ENCODE data around the gene TRAF6. TPM values are rescaled to one million over a fixed set of nuclear protein-coding genes. Genes with fewer than 3 reads are reported as not detected.

The TRAF6 gene
- total and polyA plus RNA-seq, 2 experiments from 2014 or later = 4.2 to 10.5 TPM

DNA sequence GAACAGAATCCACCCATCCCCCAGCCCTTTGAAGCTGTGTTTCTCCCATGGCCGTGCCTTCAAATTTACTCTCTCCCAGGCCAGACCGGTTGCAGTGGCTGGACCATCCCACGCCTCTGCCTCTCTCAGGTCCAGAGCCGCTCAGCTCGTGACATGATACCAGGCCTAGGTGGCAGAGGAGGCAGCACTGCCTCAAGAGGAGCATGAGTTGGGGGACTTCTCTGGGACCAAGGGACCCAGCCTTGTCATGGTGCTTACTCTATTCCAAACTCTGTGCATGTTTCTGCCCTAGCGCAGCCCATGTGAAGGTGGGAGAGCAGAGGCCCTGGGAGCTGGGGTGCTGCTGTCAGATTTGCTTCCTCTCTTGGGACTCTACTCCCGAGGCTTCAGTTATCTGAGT lies 51.0 kb downstream of the TRAF6 start:
- Histone ChIP-seq H3K9me2 (ENCODE audit: insufficient read depth) (no peaks in the 10 kb centered on the region), H3K27me3 (ENCODE audit: insufficient read depth) (no peaks in the 10 kb centered on the region), H3K27ac (ENCODE audit: low read depth) (no peak overlapping the region), H4K20me1 (replicated peaks; ENCODE audit: insufficient read depth) (no peaks in the 10 kb centered on the region), H2AFZ (no peak overlapping the region), H3F3A (replicated peaks; ENCODE audit: low read depth) (no peaks in the 10 kb centered on the region), H3K4me3 (no peak overlapping the region), H3K36me3 (ENCODE audit: insufficient read depth) (no peaks in the 10 kb centered on the region), H3K79me2 (replicated peaks; ENCODE audit: insufficient read depth) (no peaks in the 10 kb centered on the region), H3K4me1 (ENCODE audit: insufficient read depth) (peaks cover 14% of the 10 kb centered on the region), H3K4me2 (no peak overlapping the region)
- peaks cover 28% of the 10 kb centered on the region for H3K4me1 Mint-ChIP-seq
- no peak overlapping the region for H3K4me3 Mint-ChIP-seq
- no peak overlapping the region for H3K27ac Mint-ChIP-seq
- ATAC-seq (no peak), DNase-seq (ENCODE audit: low spot score) (no peak)
- TF ChIP-seq, protein P1, sequence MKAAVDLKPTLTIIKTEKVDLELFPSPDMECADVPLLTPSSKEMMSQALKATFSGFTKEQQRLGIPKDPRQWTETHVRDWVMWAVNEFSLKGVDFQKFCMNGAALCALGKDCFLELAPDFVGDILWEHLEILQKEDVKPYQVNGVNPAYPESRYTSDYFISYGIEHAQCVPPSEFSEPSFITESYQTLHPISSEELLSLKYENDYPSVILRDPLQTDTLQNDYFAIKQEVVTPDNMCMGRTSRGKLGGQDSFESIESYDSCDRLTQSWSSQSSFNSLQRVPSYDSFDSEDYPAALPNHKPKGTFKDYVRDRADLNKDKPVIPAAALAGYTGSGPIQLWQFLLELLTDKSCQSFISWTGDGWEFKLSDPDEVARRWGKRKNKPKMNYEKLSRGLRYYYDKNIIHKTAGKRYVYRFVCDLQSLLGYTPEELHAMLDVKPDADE (IDR thresholded peaks at IDR 0.05) = no peak
- no peak for TF ChIP-seq EZH2 (IDR thresholded peaks at IDR 0.05; ENCODE audit: low read depth, unreplicated experiment)
- no peak for TF ChIP-seq POLR2AphosphoS5 (IDR thresholded peaks at IDR 0.05; ENCODE audit: low read depth)
- TF ChIP-seq JUNB (IDR thresholded peaks at IDR 0.05; ENCODE audit: unreplicated experiment) = no peak
- no peak for TF ChIP-seq ZNF114 (CRISPR knock-in tag; IDR thresholded peaks at IDR 0.05)
- no peak for TF ChIP-seq CREB1 (CRISPR knock-in tag; IDR thresholded peaks at IDR 0.05; ENCODE audit: low read depth)
- TF ChIP-seq, protein P2, sequence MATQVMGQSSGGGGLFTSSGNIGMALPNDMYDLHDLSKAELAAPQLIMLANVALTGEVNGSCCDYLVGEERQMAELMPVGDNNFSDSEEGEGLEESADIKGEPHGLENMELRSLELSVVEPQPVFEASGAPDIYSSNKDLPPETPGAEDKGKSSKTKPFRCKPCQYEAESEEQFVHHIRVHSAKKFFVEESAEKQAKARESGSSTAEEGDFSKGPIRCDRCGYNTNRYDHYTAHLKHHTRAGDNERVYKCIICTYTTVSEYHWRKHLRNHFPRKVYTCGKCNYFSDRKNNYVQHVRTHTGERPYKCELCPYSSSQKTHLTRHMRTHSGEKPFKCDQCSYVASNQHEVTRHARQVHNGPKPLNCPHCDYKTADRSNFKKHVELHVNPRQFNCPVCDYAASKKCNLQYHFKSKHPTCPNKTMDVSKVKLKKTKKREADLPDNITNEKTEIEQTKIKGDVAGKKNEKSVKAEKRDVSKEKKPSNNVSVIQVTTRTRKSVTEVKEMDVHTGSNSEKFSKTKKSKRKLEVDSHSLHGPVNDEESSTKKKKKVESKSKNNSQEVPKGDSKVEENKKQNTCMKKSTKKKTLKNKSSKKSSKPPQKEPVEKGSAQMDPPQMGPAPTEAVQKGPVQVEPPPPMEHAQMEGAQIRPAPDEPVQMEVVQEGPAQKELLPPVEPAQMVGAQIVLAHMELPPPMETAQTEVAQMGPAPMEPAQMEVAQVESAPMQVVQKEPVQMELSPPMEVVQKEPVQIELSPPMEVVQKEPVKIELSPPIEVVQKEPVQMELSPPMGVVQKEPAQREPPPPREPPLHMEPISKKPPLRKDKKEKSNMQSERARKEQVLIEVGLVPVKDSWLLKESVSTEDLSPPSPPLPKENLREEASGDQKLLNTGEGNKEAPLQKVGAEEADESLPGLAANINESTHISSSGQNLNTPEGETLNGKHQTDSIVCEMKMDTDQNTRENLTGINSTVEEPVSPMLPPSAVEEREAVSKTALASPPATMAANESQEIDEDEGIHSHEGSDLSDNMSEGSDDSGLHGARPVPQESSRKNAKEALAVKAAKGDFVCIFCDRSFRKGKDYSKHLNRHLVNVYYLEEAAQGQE (IDR thresholded peaks at IDR 0.05; ENCODE audit: unreplicated experiment) = no peak
- TF ChIP-seq, protein P3, sequence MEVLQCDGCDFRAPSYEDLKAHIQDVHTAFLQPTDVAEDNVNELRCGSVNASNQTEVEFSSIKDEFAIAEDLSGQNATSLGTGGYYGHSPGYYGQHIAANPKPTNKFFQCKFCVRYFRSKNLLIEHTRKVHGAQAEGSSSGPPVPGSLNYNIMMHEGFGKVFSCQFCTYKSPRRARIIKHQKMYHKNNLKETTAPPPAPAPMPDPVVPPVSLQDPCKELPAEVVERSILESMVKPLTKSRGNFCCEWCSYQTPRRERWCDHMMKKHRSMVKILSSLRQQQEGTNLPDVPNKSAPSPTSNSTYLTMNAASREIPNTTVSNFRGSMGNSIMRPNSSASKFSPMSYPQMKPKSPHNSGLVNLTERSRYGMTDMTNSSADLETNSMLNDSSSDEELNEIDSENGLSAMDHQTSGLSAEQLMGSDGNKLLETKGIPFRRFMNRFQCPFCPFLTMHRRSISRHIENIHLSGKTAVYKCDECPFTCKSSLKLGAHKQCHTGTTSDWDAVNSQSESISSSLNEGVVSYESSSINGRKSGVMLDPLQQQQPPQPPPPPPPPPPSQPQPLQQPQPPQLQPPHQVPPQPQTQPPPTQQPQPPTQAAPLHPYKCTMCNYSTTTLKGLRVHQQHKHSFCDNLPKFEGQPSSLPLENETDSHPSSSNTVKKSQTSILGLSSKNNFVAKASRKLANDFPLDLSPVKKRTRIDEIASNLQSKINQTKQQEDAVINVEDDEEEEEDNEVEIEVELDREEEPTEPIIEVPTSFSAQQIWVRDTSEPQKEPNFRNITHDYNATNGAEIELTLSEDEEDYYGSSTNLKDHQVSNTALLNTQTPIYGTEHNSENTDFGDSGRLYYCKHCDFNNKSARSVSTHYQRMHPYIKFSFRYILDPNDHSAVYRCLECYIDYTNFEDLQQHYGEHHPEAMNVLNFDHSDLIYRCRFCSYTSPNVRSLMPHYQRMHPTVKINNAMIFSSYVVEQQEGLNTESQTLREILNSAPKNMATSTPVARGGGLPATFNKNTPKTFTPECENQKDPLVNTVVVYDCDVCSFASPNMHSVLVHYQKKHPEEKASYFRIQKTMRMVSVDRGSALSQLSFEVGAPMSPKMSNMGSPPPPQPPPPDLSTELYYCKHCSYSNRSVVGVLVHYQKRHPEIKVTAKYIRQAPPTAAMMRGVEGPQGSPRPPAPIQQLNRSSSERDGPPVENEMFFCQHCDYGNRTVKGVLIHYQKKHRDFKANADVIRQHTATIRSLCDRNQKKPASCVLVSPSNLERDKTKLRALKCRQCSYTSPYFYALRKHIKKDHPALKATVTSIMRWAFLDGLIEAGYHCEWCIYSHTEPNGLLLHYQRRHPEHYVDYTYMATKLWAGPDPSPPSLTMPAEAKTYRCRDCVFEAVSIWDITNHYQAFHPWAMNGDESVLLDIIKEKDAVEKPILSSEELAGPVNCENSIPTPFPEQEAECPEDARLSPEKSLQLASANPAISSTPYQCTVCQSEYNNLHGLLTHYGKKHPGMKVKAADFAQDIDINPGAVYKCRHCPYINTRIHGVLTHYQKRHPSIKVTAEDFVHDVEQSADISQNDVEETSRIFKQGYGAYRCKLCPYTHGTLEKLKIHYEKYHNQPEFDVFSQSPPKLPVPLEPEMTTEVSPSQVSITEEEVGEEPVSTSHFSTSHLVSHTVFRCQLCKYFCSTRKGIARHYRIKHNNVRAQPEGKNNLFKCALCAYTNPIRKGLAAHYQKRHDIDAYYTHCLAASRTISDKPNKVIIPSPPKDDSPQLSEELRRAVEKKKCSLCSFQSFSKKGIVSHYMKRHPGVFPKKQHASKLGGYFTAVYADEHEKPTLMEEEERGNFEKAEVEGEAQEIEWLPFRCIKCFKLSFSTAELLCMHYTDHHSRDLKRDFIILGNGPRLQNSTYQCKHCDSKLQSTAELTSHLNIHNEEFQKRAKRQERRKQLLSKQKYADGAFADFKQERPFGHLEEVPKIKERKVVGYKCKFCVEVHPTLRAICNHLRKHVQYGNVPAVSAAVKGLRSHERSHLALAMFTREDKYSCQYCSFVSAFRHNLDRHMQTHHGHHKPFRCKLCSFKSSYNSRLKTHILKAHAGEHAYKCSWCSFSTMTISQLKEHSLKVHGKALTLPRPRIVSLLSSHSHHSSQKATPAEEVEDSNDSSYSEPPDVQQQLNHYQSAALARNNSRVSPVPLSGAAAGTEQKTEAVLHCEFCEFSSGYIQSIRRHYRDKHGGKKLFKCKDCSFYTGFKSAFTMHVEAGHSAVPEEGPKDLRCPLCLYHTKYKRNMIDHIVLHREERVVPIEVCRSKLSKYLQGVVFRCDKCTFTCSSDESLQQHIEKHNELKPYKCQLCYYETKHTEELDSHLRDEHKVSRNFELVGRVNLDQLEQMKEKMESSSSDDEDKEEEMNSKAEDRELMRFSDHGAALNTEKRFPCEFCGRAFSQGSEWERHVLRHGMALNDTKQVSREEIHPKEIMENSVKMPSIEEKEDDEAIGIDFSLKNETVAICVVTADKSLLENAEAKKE (CRISPR knock-in tag; IDR thresholded peaks at IDR 0.05) = no peak
- no peak for TF ChIP-seq STAT1 (IDR thresholded peaks at IDR 0.05; ENCODE audit: unreplicated experiment)
- TF ChIP-seq EZH2phosphoT487 (IDR thresholded peaks at IDR 0.05; ENCODE audit: unreplicated experiment) = no peak
- TF ChIP-seq, protein P4, sequence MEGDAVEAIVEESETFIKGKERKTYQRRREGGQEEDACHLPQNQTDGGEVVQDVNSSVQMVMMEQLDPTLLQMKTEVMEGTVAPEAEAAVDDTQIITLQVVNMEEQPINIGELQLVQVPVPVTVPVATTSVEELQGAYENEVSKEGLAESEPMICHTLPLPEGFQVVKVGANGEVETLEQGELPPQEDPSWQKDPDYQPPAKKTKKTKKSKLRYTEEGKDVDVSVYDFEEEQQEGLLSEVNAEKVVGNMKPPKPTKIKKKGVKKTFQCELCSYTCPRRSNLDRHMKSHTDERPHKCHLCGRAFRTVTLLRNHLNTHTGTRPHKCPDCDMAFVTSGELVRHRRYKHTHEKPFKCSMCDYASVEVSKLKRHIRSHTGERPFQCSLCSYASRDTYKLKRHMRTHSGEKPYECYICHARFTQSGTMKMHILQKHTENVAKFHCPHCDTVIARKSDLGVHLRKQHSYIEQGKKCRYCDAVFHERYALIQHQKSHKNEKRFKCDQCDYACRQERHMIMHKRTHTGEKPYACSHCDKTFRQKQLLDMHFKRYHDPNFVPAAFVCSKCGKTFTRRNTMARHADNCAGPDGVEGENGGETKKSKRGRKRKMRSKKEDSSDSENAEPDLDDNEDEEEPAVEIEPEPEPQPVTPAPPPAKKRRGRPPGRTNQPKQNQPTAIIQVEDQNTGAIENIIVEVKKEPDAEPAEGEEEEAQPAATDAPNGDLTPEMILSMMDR (conservative IDR thresholded peaks at IDR 0.05; ENCODE audit: low read depth in 2 of 2) = no peak
- no peak for TF ChIP-seq ZNF331 (CRISPR knock-in tag; IDR thresholded peaks at IDR 0.05; ENCODE audit: low read depth)
- no peak for TF ChIP-seq NANOG (IDR thresholded peaks at IDR 0.05; ENCODE audit: borderline replicate concordance)
- no peaks in the 10 kb centered on the region for H3K9me3 Mint-ChIP-seq
- no peaks in the 10 kb centered on the region for H3K36me3 Mint-ChIP-seq (ENCODE audit: low read depth)
- no peaks in the 10 kb centered on the region for H3K27me3 Mint-ChIP-seq (ENCODE audit: insufficient read depth, low read depth, poor library complexity)

Measured in GM23338 (cell line).